Adrenal gland (tissue), 5 donors: Measurements from ENCODE around the gene MACF1.

Source experiments
- CTCF ChIP-seq, 6 experiments: fragments of 450-650 bp in 4 of 6; fragments of 200-600 bp in 2 of 6; sonication (generic) in 1 of 6; IDR thresholded peaks; 1 replicate in 5 of 6; 2 replicates in 1 of 6; pipeline versions ENCODE4 v1.5.1 to v1.8.0; 2016 to 2021; ENCODE audit warnings: antibody characterized with exemption in 6 of 6, mild to moderate bottlenecking in 2 of 6, moderate library complexity in 1 of 6
- POLR2A ChIP-seq, 2 donors: fragments of 450-650 bp; IDR thresholded peaks; one replicate each; pipeline ENCODE4 v1.6.1; 2017; ENCODE audit warnings: antibody characterized with exemption in 2 of 2, mild to moderate bottlenecking in 2 of 2, moderate library complexity in 1 of 2
- donor health status: DM: no; HTN: no; CAD: no.

GRCh38 chr1:39372105-39372504, 167.6 kb downstream of the MACF1 start:
- TF ChIP-seq CTCF (IDR thresholded peaks at IDR 0.05) (no peak), POLR2A (IDR thresholded peaks at IDR 0.05) (no peak)
